OCI-LY1 (cell line): Measurements from ENCODE around the gene NDUFA5.

Source experiments
- H2AFZ ChIP-seq: fragments of 200-600 bp; sonication (generic), shearing (Covaris generic); 2 replicates; pipeline ENCODE4 v1.6.0; 2014; ENCODE audit warnings: antibody characterized with exemption, mild to moderate bottlenecking, low read length
- H3F3A ChIP-seq: fragments of 200-600 bp; sonication (generic), shearing (Covaris generic); 2 replicates; pipeline ENCODE4 v1.6.0; 2014; ENCODE audit warnings: mild to moderate bottlenecking, antibody characterized with exemption, low read length, moderate library complexity; ENCODE audit not compliant: insufficient read depth
- H3K27ac ChIP-seq: fragments of 200-600 bp; sonication (generic); 2 replicates; pipeline ENCODE4 v1.5.1; 2014; ENCODE audit warnings: low read length, mixed run types, mild to moderate bottlenecking, low read depth; ENCODE audit not compliant: poor library complexity, severe bottlenecking
- H3K27me3 ChIP-seq: fragments of 200-600 bp; sonication (generic); 2 replicates; pipeline ENCODE4 v1.6.0; 2014; ENCODE audit warnings: antibody characterized with exemption, mild to moderate bottlenecking, low read length, moderate library complexity; ENCODE audit not compliant: insufficient read depth
- H3K36me3 ChIP-seq: fragments of 200-600 bp; sonication (generic); 2 replicates; pipeline ENCODE4 v1.6.1; 2014; ENCODE audit warnings: mild to moderate bottlenecking, antibody characterized with exemption, low read length, moderate library complexity, mixed read lengths; ENCODE audit not compliant: insufficient read depth
- H3K4me1 ChIP-seq: fragments of 200-600 bp; sonication (generic); 2 replicates; pipeline ENCODE4 v1.5.1; 2014; ENCODE audit warnings: mild to moderate bottlenecking, low read length, moderate library complexity; ENCODE audit not compliant: insufficient read depth, severe bottlenecking
- H3K4me2 ChIP-seq: fragments of 200-600 bp; sonication (generic), shearing (Covaris generic); 2 replicates; pipeline ENCODE4 v1.6.1; 2014; ENCODE audit warnings: low read length
- H3K4me3 ChIP-seq: fragments of 200-600 bp; sonication (generic); 2 replicates; pipeline ENCODE4 v1.5.1; 2014; ENCODE audit warnings: low read length, low read depth, mild to moderate bottlenecking, mixed read lengths; ENCODE audit not compliant: poor library complexity, severe bottlenecking
- H3K79me2 ChIP-seq: fragments of 200-600 bp; shearing (Covaris generic); 2 replicates; pipeline ENCODE4 v1.6.1; 2016; ENCODE audit warnings: mixed run types, low read length, mixed read lengths; ENCODE audit not compliant: insufficient read depth
- H3K9ac ChIP-seq: fragments of 200-600 bp; sonication (generic), shearing (Covaris generic); 2 replicates; pipeline ENCODE4 v1.6.1; 2014; ENCODE audit warnings: mild to moderate bottlenecking, low read length, mixed read lengths
- H3K9me2 ChIP-seq: fragments of 200-600 bp; sonication (generic), shearing (Covaris generic); 2 replicates; pipeline ENCODE4 v1.6.1; 2014; ENCODE audit warnings: low read depth, mild to moderate bottlenecking, low read length, mixed read lengths
- H3K9me3 ChIP-seq: fragments of 200-600 bp; shearing (Covaris generic); 2 replicates; pipeline ENCODE4 v1.6.1; 2014; ENCODE audit warnings: low read length, mixed read lengths
- H4K20me1 ChIP-seq: fragments of 200-600 bp; sonication (generic), shearing (Covaris generic); 2 replicates; pipeline ENCODE4 v1.6.0; 2016; ENCODE audit warnings: mild to moderate bottlenecking, low read length; ENCODE audit not compliant: insufficient read depth
- EZH2 ChIP-seq: fragments of 200-600 bp; sonication (generic), shearing (Covaris generic); IDR thresholded peaks from 2 replicates; pipeline ENCODE4 v1.8.0; 2017; ENCODE audit warnings: borderline replicate concordance, mixed run types, mild to moderate bottlenecking, antibody characterized with exemption, low read length, moderate library complexity, mixed read lengths
- TF ChIP-seq, protein P1 (sequence below): fragments of 200-600 bp; sonication (generic), shearing (Covaris generic); IDR thresholded peaks from 2 replicates; pipeline ENCODE4 v1.5.1; 2017; ENCODE audit warnings: mild to moderate bottlenecking, antibody characterized with exemption, low read length, moderate library complexity, mixed read lengths

The NDUFA5 gene

DNA sequence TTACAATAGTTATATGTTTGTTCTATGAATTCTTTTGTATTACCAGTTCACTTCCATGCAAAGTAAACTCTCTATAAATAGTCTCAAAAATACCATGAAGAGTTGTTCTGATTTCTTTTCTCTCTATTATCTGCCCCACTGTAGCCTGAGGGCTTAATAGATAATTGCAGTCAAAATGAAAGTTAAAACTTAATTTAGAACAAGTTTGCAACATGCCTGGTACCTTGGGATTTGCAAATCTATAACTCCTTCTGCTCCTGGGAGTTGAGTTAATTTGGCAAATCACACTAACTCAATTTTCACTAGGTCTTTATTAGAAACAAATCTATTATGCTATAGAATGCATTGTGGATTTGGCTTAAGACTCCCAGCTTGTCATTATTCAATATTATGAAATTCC lies 21.8 kb upstream of the NDUFA5 start:
- no peaks in the 10 kb centered on the region for H3K36me3 ChIP-seq
- no peaks in the 10 kb centered on the region for H3K27me3 ChIP-seq
- TF ChIP-seq EZH2 = no peak
- TF ChIP-seq, protein P1, sequence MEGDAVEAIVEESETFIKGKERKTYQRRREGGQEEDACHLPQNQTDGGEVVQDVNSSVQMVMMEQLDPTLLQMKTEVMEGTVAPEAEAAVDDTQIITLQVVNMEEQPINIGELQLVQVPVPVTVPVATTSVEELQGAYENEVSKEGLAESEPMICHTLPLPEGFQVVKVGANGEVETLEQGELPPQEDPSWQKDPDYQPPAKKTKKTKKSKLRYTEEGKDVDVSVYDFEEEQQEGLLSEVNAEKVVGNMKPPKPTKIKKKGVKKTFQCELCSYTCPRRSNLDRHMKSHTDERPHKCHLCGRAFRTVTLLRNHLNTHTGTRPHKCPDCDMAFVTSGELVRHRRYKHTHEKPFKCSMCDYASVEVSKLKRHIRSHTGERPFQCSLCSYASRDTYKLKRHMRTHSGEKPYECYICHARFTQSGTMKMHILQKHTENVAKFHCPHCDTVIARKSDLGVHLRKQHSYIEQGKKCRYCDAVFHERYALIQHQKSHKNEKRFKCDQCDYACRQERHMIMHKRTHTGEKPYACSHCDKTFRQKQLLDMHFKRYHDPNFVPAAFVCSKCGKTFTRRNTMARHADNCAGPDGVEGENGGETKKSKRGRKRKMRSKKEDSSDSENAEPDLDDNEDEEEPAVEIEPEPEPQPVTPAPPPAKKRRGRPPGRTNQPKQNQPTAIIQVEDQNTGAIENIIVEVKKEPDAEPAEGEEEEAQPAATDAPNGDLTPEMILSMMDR = no peak
- H3K9me2 ChIP-seq = no peaks in the 10 kb centered on the region
- H2AFZ ChIP-seq = no peak overlapping the region
- H3K9me3 ChIP-seq = no peaks in the 10 kb centered on the region
- H3F3A ChIP-seq = no peaks in the 10 kb centered on the region
- no peaks in the 10 kb centered on the region for H3K79me2 ChIP-seq
- H4K20me1 ChIP-seq = no peaks in the 10 kb centered on the region
- H3K9ac ChIP-seq = no peak overlapping the region
- H3K4me2 ChIP-seq = no peak overlapping the region
- no peak overlapping the region for H3K27ac ChIP-seq
- H3K4me3 ChIP-seq = no peak overlapping the region
- H3K4me1 ChIP-seq = no peaks in the 10 kb centered on the region

DNA sequence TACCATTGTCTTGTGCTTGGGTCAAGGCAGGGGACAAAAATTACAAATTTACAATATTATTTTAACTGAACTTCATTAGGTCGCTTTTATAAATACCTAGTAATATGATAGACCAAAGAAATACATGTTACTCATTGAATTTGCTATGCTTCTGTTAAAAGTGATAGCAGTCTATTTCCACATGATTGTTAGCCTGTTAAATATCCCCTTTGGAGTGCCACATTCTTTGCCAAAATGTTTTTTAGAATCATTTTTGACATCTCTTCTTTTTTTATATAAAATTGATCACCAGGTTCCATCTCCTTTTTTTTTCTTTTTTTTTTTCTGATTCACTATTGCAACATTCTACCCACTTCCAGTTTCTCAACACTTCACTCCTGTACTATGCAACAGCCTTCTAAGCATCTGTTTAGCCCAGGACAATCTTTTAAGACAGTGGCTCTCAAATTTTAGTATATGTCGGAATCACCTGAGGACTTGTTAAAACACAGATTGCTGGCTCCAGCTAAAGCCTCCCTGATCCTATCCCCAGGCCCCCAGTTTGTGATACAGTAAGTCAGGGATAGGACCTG lies 16.4 kb upstream of the NDUFA5 start:
- H3K27me3 ChIP-seq = no peaks in the 10 kb centered on the region
- no peak overlapping the region for H2AFZ ChIP-seq
- no peaks in the 10 kb centered on the region for H3K4me1 ChIP-seq
- no peaks in the 10 kb centered on the region for H3F3A ChIP-seq
- no peak overlapping the region for H3K9ac ChIP-seq
- TF ChIP-seq EZH2 = no peak
- TF ChIP-seq, protein P1 = no peak
- no peaks in the 10 kb centered on the region for H4K20me1 ChIP-seq
- H3K27ac ChIP-seq = no peak overlapping the region
- H3K4me3 ChIP-seq = no peak overlapping the region
- no peak overlapping the region for H3K4me2 ChIP-seq
- no peaks in the 10 kb centered on the region for H3K79me2 ChIP-seq
- H3K9me2 ChIP-seq = no peaks in the 10 kb centered on the region
- H3K36me3 ChIP-seq = no peaks in the 10 kb centered on the region
- H3K9me3 ChIP-seq = no peaks in the 10 kb centered on the region

DNA sequence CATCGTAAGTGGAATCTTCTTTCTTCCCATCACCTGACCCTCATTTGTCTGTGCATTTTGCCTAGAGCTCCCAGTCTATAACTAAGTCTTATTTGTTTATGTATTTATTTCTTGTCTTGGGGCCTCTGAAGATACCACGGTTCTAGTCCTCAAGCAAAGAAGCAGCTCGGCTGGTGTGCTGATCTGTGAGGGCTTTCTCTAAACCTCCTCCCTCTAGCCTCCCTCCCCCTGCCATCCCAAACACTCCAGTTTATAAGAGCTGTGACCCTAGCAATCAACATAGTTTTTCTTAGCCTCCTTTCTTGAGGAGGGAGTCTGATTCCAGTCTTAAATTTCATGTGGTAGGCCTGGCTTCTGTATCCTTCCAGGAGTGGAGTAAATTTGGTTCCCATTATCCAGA lies 15.7 kb upstream of the NDUFA5 start:
- H3K36me3 ChIP-seq = no peaks in the 10 kb centered on the region
- no peaks in the 10 kb centered on the region for H4K20me1 ChIP-seq
- no peaks in the 10 kb centered on the region for H3K4me1 ChIP-seq
- no peak overlapping the region for H3K4me2 ChIP-seq
- H3K9me3 ChIP-seq = no peaks in the 10 kb centered on the region
- no peak overlapping the region for H3K27ac ChIP-seq
- H3K9me2 ChIP-seq = no peaks in the 10 kb centered on the region
- no peak overlapping the region for H3K4me3 ChIP-seq
- no peaks in the 10 kb centered on the region for H3F3A ChIP-seq
- no peaks in the 10 kb centered on the region for H3K27me3 ChIP-seq
- no peak overlapping the region for H3K9ac ChIP-seq
- TF ChIP-seq, protein P1 = no peak
- no peak for TF ChIP-seq EZH2
- H2AFZ ChIP-seq = no peak overlapping the region
- H3K79me2 ChIP-seq = no peaks in the 10 kb centered on the region
